ENCODE data around the gene CIZ1.
A peak's percentile ranks its signal among the peaks of the same experiment; 100 is the strongest.

The CIZ1 gene

DNA sequence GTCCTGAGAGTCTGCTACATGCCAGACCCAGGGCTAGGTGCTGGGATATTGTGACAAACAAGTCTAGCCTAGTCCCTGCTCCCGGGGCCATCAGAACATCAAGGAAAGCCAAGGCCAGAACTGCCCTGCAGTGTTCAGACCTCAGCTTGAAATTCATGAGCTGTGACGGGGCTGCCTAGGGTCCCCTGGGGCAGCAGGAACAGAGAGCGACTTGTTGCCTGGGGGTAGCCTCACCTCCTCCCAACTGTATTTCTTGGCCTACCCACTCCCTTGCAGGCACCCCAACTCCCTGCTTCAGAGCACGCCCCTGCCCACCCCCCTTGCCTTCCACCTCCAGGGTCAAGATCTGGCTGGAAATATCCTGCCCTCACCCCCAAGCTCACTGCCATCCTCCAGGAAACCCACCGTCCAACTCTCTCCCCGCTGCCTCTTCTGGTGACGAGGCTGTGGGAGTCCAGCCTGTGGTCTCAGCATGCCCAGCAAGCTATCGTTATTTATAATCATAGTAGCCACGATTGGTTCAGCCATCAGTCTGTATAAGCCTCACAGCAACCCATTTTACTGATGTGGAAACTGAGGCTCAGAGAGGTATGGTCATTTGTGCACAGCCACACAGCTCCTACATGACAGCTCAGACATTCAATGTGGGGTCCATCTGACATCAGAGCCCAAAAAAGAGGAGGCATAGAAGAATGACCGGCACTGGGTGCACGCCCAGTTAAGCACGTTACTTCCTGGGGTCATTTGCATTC, 22.6 kb upstream of the CIZ1 start:
- DNase-seq, result no peak

GRCh38 chr9:128211981-128212281, 20.6 kb upstream of the CIZ1 start:
- no peak for DNase-seq

GRCh38 chr9:128211186-128211980, 20.0 kb upstream of the CIZ1 start:
- no peak for DNase-seq

- no peak for DNase-seq
These were observed 17.7 kb upstream of the CIZ1 start for GRCh38 chr9:128208946-128209669.

GRCh38 chr9:128208386-128208785, 17.0 kb upstream of the CIZ1 start:
- no peak for DNase-seq

- DNase-seq, result no peak
These were observed 15.8 kb upstream of the CIZ1 start for GRCh38 chr9:128206916-128207910.

DNA sequence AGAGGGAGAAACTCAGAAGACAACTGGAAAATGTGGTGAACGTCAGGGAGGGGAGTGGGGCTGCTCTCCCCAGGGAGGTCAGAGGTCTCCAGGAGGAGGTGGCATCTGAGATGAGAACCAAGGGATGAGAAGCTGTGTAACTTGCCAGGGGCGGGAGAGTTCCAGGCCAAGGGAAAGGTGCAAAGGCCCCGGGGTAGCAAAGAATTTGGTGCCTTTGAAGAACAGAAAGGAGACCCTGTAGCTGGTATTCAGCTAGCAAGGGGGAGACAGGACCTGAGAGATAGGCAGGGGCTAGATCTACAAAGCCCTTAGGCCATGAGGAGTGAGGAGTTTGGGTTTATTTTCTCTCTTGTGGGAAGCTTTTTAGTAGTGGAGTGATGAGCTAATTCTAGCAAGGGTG, 15.1 kb upstream of the CIZ1 start:
- no peak for DNase-seq

- no peak for DNase-seq
These were observed 14.0 kb upstream of the CIZ1 start for GRCh38 chr9:128205296-128205944.

DNA sequence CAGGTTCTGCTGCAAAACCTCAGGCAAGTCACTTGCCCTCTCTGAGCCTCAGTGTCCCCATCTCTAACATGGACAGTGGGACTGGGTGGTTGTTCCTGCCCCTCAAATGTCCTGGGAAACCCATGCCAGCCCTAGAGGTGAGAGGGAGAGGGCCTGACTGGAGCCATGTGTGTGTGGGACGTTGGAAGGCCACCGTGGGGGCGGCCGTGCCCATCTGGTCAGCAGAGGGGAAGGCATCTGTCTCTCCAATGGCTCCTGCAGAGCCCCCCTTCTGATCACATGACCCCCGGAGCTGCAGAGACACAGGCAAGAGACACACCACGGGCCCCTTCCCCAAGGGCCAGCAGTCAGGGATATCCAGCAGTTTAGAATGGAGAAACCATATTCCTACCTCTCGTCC, 13.5 kb upstream of the CIZ1 start:
- no peak for DNase-seq

GRCh38 chr9:128203707-128204551, 12.6 kb upstream of the CIZ1 start:
- DNase-seq, result peak in 10 of 51 donors; percentile 14 to 65 (median 34)

DNA sequence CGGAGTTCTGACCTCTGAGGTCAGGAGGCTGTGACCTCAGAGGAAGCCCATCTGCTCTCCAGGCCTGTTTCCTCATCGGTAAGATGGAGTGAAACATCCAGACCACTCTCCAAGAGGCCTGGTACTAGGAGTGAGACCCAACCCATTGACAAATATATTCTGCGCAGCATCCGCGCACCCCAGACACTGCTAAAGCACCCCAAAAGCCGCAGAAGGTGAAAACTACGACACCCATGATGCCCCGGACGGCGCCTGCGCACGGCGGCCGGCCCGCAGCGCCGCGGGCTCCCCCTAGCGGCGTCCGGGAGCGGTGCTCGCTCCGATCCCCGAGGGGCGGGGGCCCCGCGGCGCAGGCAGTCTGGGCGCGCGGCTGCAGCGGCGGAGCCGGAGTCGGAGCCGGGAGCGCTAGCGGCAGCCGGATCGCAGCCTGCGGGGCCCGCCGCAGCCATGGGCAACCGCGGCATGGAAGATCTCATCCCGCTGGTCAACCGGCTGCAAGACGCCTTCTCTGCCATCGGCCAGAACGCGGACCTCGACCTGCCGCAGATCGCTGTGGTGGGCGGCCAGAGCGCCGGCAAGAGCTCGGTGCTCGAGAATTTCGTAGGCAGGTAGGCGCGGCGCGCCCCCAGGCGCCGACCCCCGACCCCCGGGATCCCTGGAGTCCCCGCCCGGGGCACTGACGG, 11.8 kb upstream of the CIZ1 start, which contains the start of gene DNM1:
Gene DNM1 (plus strand): TSS at position 356 of the 683 bp plus-strand sequence. CDS start 92 bp downstream, at position 448.
- DNase-seq, result peak in 38 of 51 donors; percentile 11 to 77 (median 39)

DNA sequence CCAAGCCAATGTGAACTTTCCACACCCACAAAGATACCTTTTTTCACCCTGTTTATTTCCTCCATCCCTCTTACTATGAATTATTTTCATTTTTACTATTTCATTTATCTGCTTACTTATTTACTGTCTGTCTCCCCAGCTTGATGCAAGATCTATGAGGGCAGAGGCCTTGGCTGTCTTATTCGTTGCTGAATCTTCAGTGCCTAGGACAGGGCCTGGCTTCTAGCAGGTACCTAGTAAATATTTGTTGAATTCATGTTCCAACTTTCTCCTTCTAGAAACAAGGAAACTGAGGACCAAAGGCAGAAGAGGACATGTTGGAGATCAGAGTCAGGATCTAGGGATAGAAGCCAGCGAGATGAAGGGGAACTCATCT, 11.3 kb upstream of the CIZ1 start:
- no peak for DNase-seq

DNA sequence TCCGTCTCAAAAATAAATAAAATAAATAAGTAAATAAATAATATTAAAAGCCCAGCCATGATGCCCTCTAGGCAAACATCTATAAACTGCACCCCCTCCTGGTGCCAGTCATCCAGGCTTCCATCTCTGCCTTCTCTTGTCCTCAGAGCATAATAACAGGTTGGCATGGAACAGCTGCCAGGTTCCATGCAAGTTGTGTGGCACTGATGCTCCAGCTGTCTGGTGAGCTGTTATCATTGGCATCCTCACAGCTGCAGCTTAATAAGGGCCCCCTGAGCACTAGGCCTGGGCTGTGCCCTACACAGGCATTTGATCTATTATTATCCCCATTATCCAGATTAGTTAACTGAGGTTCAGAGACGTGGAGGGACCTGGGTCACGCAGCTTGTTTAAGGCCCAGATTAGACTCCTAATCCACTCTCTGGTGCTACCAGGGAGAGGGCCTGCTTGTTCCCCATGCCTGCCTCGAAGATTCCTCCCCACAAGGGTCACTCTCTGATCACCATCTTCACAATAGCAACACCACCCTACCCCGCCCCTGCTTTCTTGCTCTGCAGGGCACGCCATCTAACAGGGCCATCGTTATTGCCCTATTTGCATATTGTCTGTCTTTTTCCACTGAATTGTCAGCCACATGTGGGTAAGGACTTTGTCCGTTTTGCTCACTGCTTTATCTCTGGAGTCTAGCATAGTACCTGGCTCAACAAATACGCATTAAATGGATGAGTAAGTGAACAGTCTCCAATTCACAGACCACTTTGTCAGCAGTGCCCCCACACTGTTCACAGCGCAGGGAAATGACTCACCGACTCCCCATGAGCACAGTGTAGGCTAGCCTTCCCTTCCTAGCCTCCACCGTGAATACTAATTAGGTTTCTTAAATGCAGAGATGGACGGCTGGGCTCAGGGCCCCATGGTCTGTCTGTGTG, 10.3 kb upstream of the CIZ1 start:
- peak in 3 of 51 donors; percentile 16 to 50 (median 17) for DNase-seq

GRCh38 chr9:128193469-128194096, 2.2 kb upstream of the CIZ1 start:
- peak in 2 of 51 donors; percentile 3 to 34 for DNase-seq

DNA sequence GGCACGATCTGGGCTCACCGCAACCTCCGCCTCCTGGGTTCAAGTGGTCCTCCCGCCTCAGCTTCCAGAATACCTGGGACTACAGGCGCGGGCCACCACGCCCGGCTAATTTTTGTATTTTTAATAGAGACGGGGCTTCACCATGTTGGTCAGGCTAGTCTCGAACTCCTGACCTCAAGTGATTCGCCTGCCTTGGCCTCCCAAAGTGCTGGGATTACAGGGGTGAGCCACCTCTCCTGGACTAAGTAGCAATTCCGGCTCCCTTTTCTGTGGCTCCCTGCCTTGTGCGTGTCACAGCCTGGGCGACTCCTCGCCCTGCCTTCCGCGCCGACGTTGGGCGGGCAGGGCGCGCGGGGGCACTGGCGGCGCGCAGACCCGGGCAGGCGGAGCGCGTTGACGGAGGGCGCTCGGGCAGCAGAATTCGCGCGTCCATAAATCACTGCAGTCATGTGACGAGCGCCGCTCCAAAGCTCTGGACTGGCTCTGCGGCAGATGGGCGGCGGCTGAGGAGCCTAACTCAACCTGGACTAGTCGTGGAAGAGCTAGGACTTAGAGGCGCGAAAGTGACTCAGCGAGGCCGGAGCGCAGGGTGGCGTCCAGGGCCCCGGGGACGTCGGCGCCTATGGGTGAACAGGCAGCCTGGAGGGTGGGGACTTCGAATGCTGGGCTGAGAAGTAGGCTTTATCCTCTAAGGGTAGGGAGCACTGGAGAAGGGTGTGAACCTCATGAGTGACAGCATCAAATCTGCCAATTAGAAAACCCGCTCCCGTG, 1.4 kb upstream of the CIZ1 start:
- DNase-seq, result peak in 42 of 51 donors; percentile 13 to 83 (median 46)

All from hypothalamus (tissue), 51 donors.